Spleen (tissue), 7 donors: Measurements from ENCODE around the gene NEXMIF.

ENCODE experiments used
- CTCF ChIP-seq, 11 experiments: fragments of 200-600 bp in 7 of 11; fragments of 450-650 bp in 4 of 11; sonication (generic) in 4 of 11; IDR thresholded peaks in 8 of 11; conservative IDR thresholded peaks in 3 of 11; 1 replicate in 7 of 11; 2 replicates in 4 of 11; pipeline versions ENCODE4 v1.4.0 to v1.8.0; 2016 to 2021; ENCODE audit warnings: antibody characterized with exemption in 11 of 11, inconsistent platforms in 4 of 11, mild to moderate bottlenecking in 1 of 11
- POLR2A ChIP-seq, 3 donors: fragments of 450-650 bp; IDR thresholded peaks; one replicate each; pipeline ENCODE4 v1.5.1; 2017; ENCODE audit warnings: antibody characterized with exemption in 3 of 3, mild to moderate bottlenecking in 1 of 3
- POLR2AphosphoS5 ChIP-seq, 3 donors: sonication (generic); formaldehyde crosslinking; IDR thresholded peaks; one replicate each; pipeline ENCODE4 v1.5.1; 2017; ENCODE audit warnings: antibody characterized with exemption in 3 of 3
- donor health status: DM: no; HTN: no; CAD: no; lungs with moderate emphysema.
- donor health status: DM: no; HTN: no; CAD: no.
- donor health status: DM: no; HTN: no; CAD: no.

DNA sequence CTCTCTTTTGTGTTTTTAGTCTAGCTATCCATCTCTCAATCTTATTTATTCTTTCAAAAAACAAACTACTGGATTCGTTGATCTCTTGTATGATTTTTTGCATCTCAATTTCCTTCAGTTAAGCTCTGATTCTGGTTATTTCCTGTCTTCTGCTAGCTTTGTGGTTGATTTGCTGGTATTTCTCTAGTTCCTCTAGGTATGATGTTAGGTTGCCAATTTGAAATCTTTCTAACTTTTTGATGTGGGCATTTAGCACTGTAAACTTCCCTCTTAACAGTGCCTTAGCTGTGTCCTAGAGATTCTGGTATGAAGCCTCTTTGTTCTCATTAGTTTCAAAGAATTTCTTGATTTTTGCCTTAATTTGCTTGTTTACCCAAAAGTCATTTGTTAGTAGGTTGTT, 15.2 kb upstream of the NEXMIF start:
- TF ChIP-seq CTCF (IDR thresholded peaks at IDR 0.05 in 8 of 11, conservative IDR thresholded peaks at IDR 0.05 in 3 of 11), result no peak
- TF ChIP-seq POLR2AphosphoS5 (IDR thresholded peaks at IDR 0.05), result no peak
- no peak for TF ChIP-seq POLR2A (IDR thresholded peaks at IDR 0.05)
